PC-9 (cell line): Measurements from ENCODE around the gene WDR83.

Experiments
- CTCF ChIP-seq: fragments of 200-600 bp; sonication (generic); conservative IDR thresholded peaks from 2 replicates; pipeline ENCODE4 v1.6.1; 2017; ENCODE audit warnings: mixed run types, antibody characterized with exemption, mild to moderate bottlenecking, moderate library complexity
- EZH2 ChIP-seq: fragments of 200-600 bp; sonication (generic); IDR thresholded peaks from 2 replicates; pipeline ENCODE4 v1.8.0; 2017; ENCODE audit warnings: antibody characterized with exemption, low read depth

GRCh38 chr19:12669270-12670158 is 2.9 kb downstream of the WDR83 start:
- TF ChIP-seq CTCF (0 out of 2 replicates have a peak, but pooled peaks have one; percentile 27), EZH2 (no peak)
